GM12878 (cell line): ENCODE results near the gene HSPA1B. TPM values are rescaled to one million over a fixed set of nuclear protein-coding genes. Genes with fewer than 3 reads are reported as not detected.

Experiments used
- ATAC-seq: fragments of 200-7000 bp; cut with Tn5 transposase; 3 replicates; pipeline ENCODE4 v1.9.1; 2020; ENCODE audit warnings: mild to moderate bottlenecking, moderate library complexity
- BruUV-seq: library from RNA; stranded (reverse); fragments of 400-500 nt; replicated peaks from 2 replicates; lab custom pipeline; 2021; lab: Mats Ljungman, UMichigan
- CTCF ChIA-PET: fragments of 300-600 bp; sonication (Branson Sonifier 250); formaldehyde crosslinking; extraction: SDS; loops from one replicate; lab custom pipeline; 2021; ENCODE audit warnings: inconsistent platforms; lab: Yijun Ruan, JAX
- POLR2A ChIA-PET: fragments of 350-600 bp; formaldehyde crosslinking; extraction: SDS; loops from one replicate; lab custom pipeline; 2021; ENCODE audit warnings: inconsistent platforms; lab: Charles Lee
- RAD21 ChIA-PET: fragments of 300-600 bp; sonication (Branson Sonifier 250); formaldehyde crosslinking; loops from one replicate; lab custom pipeline; 2023; ENCODE audit warnings: antibody characterized with exemption; ENCODE audit not compliant: unreplicated experiment; lab: Charles Lee
- SMC1A ChIA-PET: fragments of 300-600 bp; sonication (Branson Sonifier 250); formaldehyde crosslinking; loops from one replicate; lab custom pipeline; 2023; ENCODE audit not compliant: unreplicated experiment, uncharacterized antibody; lab: Charles Lee
- DNase-seq: peaks from one replicate; pipeline ENCODE4 v3.0.0-alpha.2; 2011; ENCODE audit warnings: low read depth, low spot score
- FAIRE-seq: peaks from 3 replicates; lab custom pipeline; 2011; peaks lifted over from hg19 to GRCh38; lab: Jason Lieb, UNC
- H2AFZ ChIP-seq: 2 replicates; pipeline ENCODE4 v1.6.0; 2011; ENCODE audit warnings: low read depth, low read length, control low read depth; ENCODE audit not compliant: control insufficient read depth
- H3K27ac ChIP-seq: 2 replicates; pipeline ENCODE4 v1.5.1; 2011; ENCODE audit warnings: control low read depth; ENCODE audit not compliant: control insufficient read depth, insufficient read depth
- H3K27me3 ChIP-seq, 2 experiments: replicated peaks in 1 of 2; 2 replicates each; pipeline versions ENCODE4 v1.6.0 to v1.6.1; 2011; ENCODE audit warnings: low read length in 1 of 2; ENCODE audit not compliant: control insufficient read depth in 2 of 2, insufficient read depth in 2 of 2
- H3K36me3 ChIP-seq, 2 experiments: 2 replicates each; pipeline ENCODE4 v1.5.1; 2011; ENCODE audit warnings: low read length in 1 of 2; ENCODE audit not compliant: control insufficient read depth in 2 of 2, insufficient read depth in 2 of 2
- H3K4me1 ChIP-seq: 2 replicates; pipeline ENCODE4 v1.6.1; 2011; ENCODE audit warnings: mild to moderate bottlenecking, low read length, moderate library complexity, mixed read lengths; ENCODE audit not compliant: control insufficient read depth, insufficient read depth
- H3K4me2 ChIP-seq: 2 replicates; pipeline ENCODE4 v1.6.0; 2011; ENCODE audit warnings: control low read depth; ENCODE audit not compliant: control insufficient read depth, insufficient read depth
- H3K4me3 ChIP-seq: fragments of 200-600 bp; sonication (generic); 2 replicates; pipeline ENCODE4 v1.5.1; 2016
- H3K79me2 ChIP-seq: 2 replicates; pipeline ENCODE4 v1.6.0; 2011; ENCODE audit warnings: low read length; ENCODE audit not compliant: control insufficient read depth, insufficient read depth
- H3K9ac ChIP-seq: 2 replicates; pipeline ENCODE4 v1.8.0; 2011; ENCODE audit warnings: low read length, control low read depth, mixed read lengths; ENCODE audit not compliant: control insufficient read depth, insufficient read depth
- H3K9me3 ChIP-seq: replicated peaks from 3 replicates; pipeline ENCODE4 v1.5.1; 2011; ENCODE audit warnings: mild to moderate bottlenecking, low read length; ENCODE audit not compliant: control insufficient read depth, insufficient read depth
- H4K20me1 ChIP-seq: 2 replicates; pipeline ENCODE4 v1.6.0; 2011; ENCODE audit not compliant: control insufficient read depth, insufficient read depth
- CBX5 ChIP-seq: sonication (generic); IDR thresholded peaks from 2 replicates; pipeline ENCODE4 v1.6.1; 2016; ENCODE audit warnings: low read depth, moderate library complexity, mild to moderate bottlenecking, inconsistent platforms
- CTCF ChIP-seq, 3 experiments: IDR thresholded peaks in 2 of 3; conservative IDR thresholded peaks in 1 of 3; 2 replicates each; pipeline ENCODE4 v1.5.1; 2011; ENCODE audit warnings: low read depth in 3 of 3, low read length in 3 of 3, mild to moderate bottlenecking in 3 of 3, control low read depth in 2 of 3, moderate library complexity in 2 of 3, inconsistent platforms in 1 of 3, mixed read lengths in 1 of 3; ENCODE audit not compliant: control insufficient read depth in 2 of 3, insufficient read depth in 1 of 3; ENCODE audit errors: extremely low read depth in 1 of 3
- DPF2 ChIP-seq: fragments of 450-650 bp; IDR thresholded peaks from 2 replicates; pipeline ENCODE4 v1.6.1; 2017; ENCODE audit warnings: mild to moderate bottlenecking
- E2F4 ChIP-seq: IDR thresholded peaks from 2 replicates; pipeline ENCODE4 v1.6.1; 2012; ENCODE audit warnings: low read depth, low read length, improper control_type of control experiment
- E2F8 ChIP-seq: fragments of 450-650 bp; IDR thresholded peaks from 2 replicates; pipeline ENCODE4 v1.6.1; 2018; ENCODE audit warnings: mild to moderate bottlenecking, low read depth, moderate library complexity; ENCODE audit not compliant: partially characterized antibody
- HDAC6 ChIP-seq: fragments of 200-600 bp; sonication (generic); IDR thresholded peaks from one replicate; pipeline ENCODE4 v1.8.0; 2017; ENCODE audit warnings: antibody characterized with exemption; ENCODE audit not compliant: unreplicated experiment
- KLF5 ChIP-seq: fragments of 450-650 bp; IDR thresholded peaks from 2 replicates; pipeline ENCODE4 v1.6.1; 2014; ENCODE audit warnings: mild to moderate bottlenecking; ENCODE audit not compliant: partially characterized antibody
- MTA2 ChIP-seq: fragments of 450-650 bp; IDR thresholded peaks from 2 replicates; pipeline ENCODE4 v1.6.1; 2016; ENCODE audit warnings: low read depth, mild to moderate bottlenecking, moderate library complexity
- MYC ChIP-seq: IDR thresholded peaks from 2 replicates; pipeline ENCODE4 v1.6.1; 2011; ENCODE audit warnings: mild to moderate bottlenecking, low read length, moderate library complexity, inconsistent platforms; ENCODE audit not compliant: insufficient read depth, insufficient replicate concordance, insufficient read length, severe bottlenecking
- NBN ChIP-seq: fragments of 450-650 bp; IDR thresholded peaks from 2 replicates; pipeline ENCODE4 v1.6.1; 2016
- RELA ChIP-seq: fragments of 450-650 bp; IDR thresholded peaks from 2 replicates; pipeline ENCODE4 v1.8.0; 2014; ENCODE audit warnings: borderline replicate concordance; ENCODE audit not compliant: partially characterized antibody
- RELB ChIP-seq: fragments of 450-650 bp; IDR thresholded peaks from 2 replicates; pipeline ENCODE4 v1.6.1; 2017; ENCODE audit warnings: low read depth, mild to moderate bottlenecking, moderate library complexity
- WRNIP1 ChIP-seq: IDR thresholded peaks from 2 replicates; pipeline ENCODE4 v1.6.1; 2011; ENCODE audit warnings: low read depth, low read length, improper control_type of control experiment, borderline replicate concordance
- YY1 ChIP-seq: IDR thresholded peaks from 2 replicates; pipeline ENCODE4 v1.6.1; 2011; ENCODE audit warnings: low read depth, mild to moderate bottlenecking, low read length
- WGBS: methylation state at CpG from one replicate; pipeline ENCODE4 v1.1.6; 2016; ENCODE audit warnings: low lambda C conversion rate; ENCODE audit not compliant: insufficient replicate concordance, insufficient coverage; ENCODE audit errors: missing lambda C conversion rate; 5-methylcytosine and 5-hydroxymethylcytosine counted together
- in situ Hi-C: fragments of 300-500 bp; cut with MboI; formaldehyde crosslinking; loops from 9 replicates; pipeline ENCODE4 v1.14.3; 2018; ENCODE audit warnings: mixed read lengths
- intact Hi-C: fragments of 100-400 bp; cut with micrococcal nuclease; formaldehyde crosslinking; loops from one replicate; pipeline ENCODE4 v1.14.2; 2022; ENCODE audit not compliant: unreplicated experiment
- polyA plus RNA-seq, 11 experiments: library from polyadenylated mRNA; depleted of rRNA in 4 of 11; unstranded in 6 of 11; stranded (reverse) in 5 of 11; fragments of >200 nt; fragmentation: Nextera tagmentation in 4 of 11; fragmentation: Illumina TruSeq in 1 of 11; extraction: Ambion mirVana in 4 of 11; extraction: Trizol in 1 of 11; gene quantifications; 1 replicate in 1 of 11; 2 replicates in 10 of 11; pipeline versions ENCODE4 v1.2.1 to v1.2.3, GENCODE V29; 2011 to 2016; ENCODE audit warnings: inconsistent platforms in 2 of 11, missing spikeins in 2 of 11, low read depth in 1 of 11
- total RNA-seq, 4 experiments: library from RNA; depleted of rRNA in 3 of 4; stranded (reverse); fragments of >200 nt in 3 of 4; fragmentation: Illumina TruSeq in 1 of 4; extraction: Trizol in 1 of 4; gene quantifications; 2 replicates each; pipeline versions ENCODE4 v1.2.1 to v1.2.3, GENCODE V29; 2013 to 2021

Gene HSPA1B
- total and polyA plus RNA-seq, 10 of the 15 experiments (the other 5 are each of a cell fraction or from before 2014, with no cell fraction given) = 0.11 to 40.5 (median 12.8) TPM

GRCh38 chr6:31826793-31827285 lies 699 bp upstream of the HSPA1B start:
- DNase-seq = no peak
- Histone ChIP-seq H3K4me2 (peak overlapping the region; percentile 86), H2AFZ (peak overlapping the region; percentile 88), H3K27ac (peak overlapping the region; percentile 87), H3K27me3 (no peaks in the 10 kb centered on the region), H3K79me2 (peaks cover 28% of the 10 kb centered on the region), H3K9ac (peak overlapping the region; percentile 83), H4K20me1 (no peaks in the 10 kb centered on the region), H3K4me3 (peak overlapping the region; percentile 78), H3K9me3 (no peaks in the 10 kb centered on the region), H3K36me3 (no peaks in the 10 kb centered on the region), H3K4me1 (peaks cover 12% of the 10 kb centered on the region)
- FAIRE-seq = no peak
- SMC1A ChIA-PET = interaction anchor here (0.8 to 2.8 kb wide), 14 partner anchors 12 to 350 kb away, joined by 3 to 22 read pairs (median 5); partner anchors contain the start of genes ABHD16A, ATP6V1G2, CLIC1 and HSPA1A
- WGBS = 1% methylated on average over 13 of the region's 13 CpGs
- TSS peak; percentile 99 for BruUV-seq
- intact Hi-C loops (loop anchor here (2.0 to 10.0 kb wide), 3 partner anchors 52 to 98 kb away; partner anchors contain the start of genes DDAH2 and VWA7), in situ Hi-C loops (no loop called here)
- CTCF ChIA-PET = interaction anchor here (0.6 to 2.6 kb wide), 15 partner anchors 13 to 285 kb away, joined by 3 to 13 read pairs (median 5); partner anchors contain the start of genes ATP6V1G2, CLIC1, DDAH2 and DDX39B
- POLR2A ChIA-PET = interaction anchor here (0.7 to 11.3 kb wide), 24 partner anchors 9 to 366 kb away, joined by 3 to 158 read pairs (median 4); partner anchors contain the start of genes ABHD16A, BAG6, CLIC1 and GPSM3
- ATAC-seq = peak; percentile 39
- RAD21 ChIA-PET = interaction anchor here (0.8 to 2.4 kb wide), 19 partner anchors 9 to 332 kb away, joined by 3 to 53 read pairs (median 5); partner anchors contain the start of genes CLIC1, DDAH2, HSPA1A and HSPA1L
- no peak for TF ChIP-seq CBX5
- TF ChIP-seq E2F8 = peak; percentile 31
- TF ChIP-seq YY1 = 0 out of 2 replicates have a peak, but pooled peaks have one; percentile 6
- TF ChIP-seq CTCF (IDR thresholded peaks at IDR 0.05 in 2 of 3, conservative IDR thresholded peaks at IDR 0.05 in 1 of 3; ENCODE audit: control insufficient read depth in 2 of 3, extremely low read depth in 1 of 3, insufficient read depth in 1 of 3, low read depth in 3 of 3, low read length in 3 of 3) = no peak
- TF ChIP-seq MTA2 = peak; percentile 35
- 0 out of 2 replicates have a peak, but pooled peaks have one; percentile 27 for TF ChIP-seq E2F4
- peak; percentile 70 for TF ChIP-seq RELB
- peak; percentile 23 for TF ChIP-seq KLF5
- 0 out of 2 replicates have a peak, but pooled peaks have one; percentile 13 for TF ChIP-seq WRNIP1
- 0 out of 2 replicates have a peak, but pooled peaks have one; percentile 16 for TF ChIP-seq NBN
- peak; percentile 36 for TF ChIP-seq RELA
- peak; percentile 6 for TF ChIP-seq HDAC6
- TF ChIP-seq MYC = no peak
- no peak; the same call in 1 of the 2 replicates for TF ChIP-seq DPF2
